Dedifferentiated amniotic fluid mesenchymal stem cell (primary cell): ENCODE measurements around the gene SOD1.
A peak's percentile ranks its signal among the peaks of the same experiment; 100 is the strongest.
"Not testable (repeated sequence)": the region's sequence is repeated elsewhere in the genome, so short reads cannot be mapped to it uniquely, and the experiment has no call there.

Source experiments
- DNase-seq: peaks from one replicate; pipeline ENCODE4 v3.0.0-alpha.2; 2016; ENCODE audit errors: extremely low spot score

SOD1 gene

GRCh38 chr21:31654821-31655580 is 4.5 kb upstream of the SOD1 start:
- DNase-seq = not testable (repeated sequence)

GRCh38 chr21:31656199-31657095 is 3.0 kb upstream of the SOD1 start:
- no peak for DNase-seq

- no peak for DNase-seq
Measured at GRCh38 chr21:31658053-31658452, 1.4 kb upstream of the SOD1 start.

GRCh38 chr21:31659286-31659535 is 282 bp upstream of the SOD1 start:
- peak; percentile 20 for DNase-seq

GRCh38 chr21:31660259-31660565 is 719 bp downstream of the SOD1 start:
- DNase-seq = no peak

- DNase-seq = no peak
Measured at GRCh38 chr21:31660591-31660990, 1.1 kb downstream of the SOD1 start.

- DNase-seq = no peak
Measured at GRCh38 chr21:31663584-31664249, 4.2 kb downstream of the SOD1 start.

- DNase-seq = no peak
Measured at GRCh38 chr21:31665397-31665796, 5.9 kb downstream of the SOD1 start.

GRCh38 chr21:31665869-31666268 is 6.4 kb downstream of the SOD1 start:
- not testable (repeated sequence) for DNase-seq

GRCh38 chr21:31666445-31667010 is 7.0 kb downstream of the SOD1 start:
- no peak for DNase-seq

GRCh38 chr21:31667132-31667531 is 7.6 kb downstream of the SOD1 start:
- DNase-seq = no peak

GRCh38 chr21:31667639-31668038 is 8.1 kb downstream of the SOD1 start:
- DNase-seq = no peak

GRCh38 chr21:31668651-31669491 is 9.4 kb downstream of the SOD1 start:
- no peak for DNase-seq

- no peak for DNase-seq
Measured at GRCh38 chr21:31670070-31670469, 10.6 kb downstream of the SOD1 start.

GRCh38 chr21:31671146-31671716 is 11.7 kb downstream of the SOD1 start:
- no peak for DNase-seq

GRCh38 chr21:31671931-31672330 is 12.4 kb downstream of the SOD1 start:
- DNase-seq = no peak

- DNase-seq = no peak
Measured at GRCh38 chr21:31673321-31673912, 13.9 kb downstream of the SOD1 start.

GRCh38 chr21:31675318-31675717 is 15.8 kb downstream of the SOD1 start:
- no peak for DNase-seq

GRCh38 chr21:31675960-31676359 is 16.5 kb downstream of the SOD1 start:
- DNase-seq = no peak

- no peak for DNase-seq
Measured at GRCh38 chr21:31677047-31677446, 17.6 kb downstream of the SOD1 start.

- DNase-seq = no peak
Measured at GRCh38 chr21:31678478-31678877, 19.0 kb downstream of the SOD1 start.
